HuH-7.5 (cell line): ENCODE measurements around the gene LPCAT1.
"Not testable (repeated sequence)": the region's sequence is repeated elsewhere in the genome, so short reads cannot be mapped to it uniquely, and the experiment has no call there.

Source experiments
- DNase-seq: peaks from one replicate; pipeline ENCODE4 v3.0.0; 2011; ENCODE audit warnings: low spot score

The LPCAT1 gene

DNA sequence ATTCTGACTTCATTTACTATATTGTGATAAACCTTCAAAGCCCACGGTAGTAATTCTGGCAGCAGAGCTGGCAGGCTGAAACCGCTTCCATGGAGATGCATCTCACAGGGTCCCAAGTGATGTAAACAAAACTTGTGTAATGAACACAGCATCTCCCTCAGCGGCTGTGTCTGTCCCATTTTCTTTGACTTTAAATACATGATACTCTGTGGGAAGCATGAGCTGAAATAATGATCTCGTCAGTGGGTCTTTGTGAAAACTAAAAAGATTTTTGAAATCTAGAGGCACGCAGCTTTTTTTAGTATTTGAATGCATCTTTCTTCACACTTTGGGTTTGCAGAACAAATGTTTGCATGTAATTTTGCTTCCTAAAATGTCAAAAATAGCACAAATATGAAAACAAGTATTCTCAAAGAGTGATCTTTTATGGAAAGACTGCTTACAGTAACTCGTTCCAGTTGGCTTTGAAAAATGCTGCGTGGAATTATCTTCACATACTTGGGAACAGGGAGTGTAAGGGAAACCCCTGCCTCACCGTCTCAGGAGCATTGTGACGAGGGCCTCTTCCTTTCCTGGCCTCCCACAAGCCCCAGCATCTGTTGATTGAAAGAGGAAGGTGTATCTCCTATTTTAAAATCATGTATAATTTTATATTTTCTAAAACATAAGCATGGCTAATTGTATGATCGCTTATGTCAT, 18.1 kb upstream of the LPCAT1 start:
- DNase-seq: no peak

DNA sequence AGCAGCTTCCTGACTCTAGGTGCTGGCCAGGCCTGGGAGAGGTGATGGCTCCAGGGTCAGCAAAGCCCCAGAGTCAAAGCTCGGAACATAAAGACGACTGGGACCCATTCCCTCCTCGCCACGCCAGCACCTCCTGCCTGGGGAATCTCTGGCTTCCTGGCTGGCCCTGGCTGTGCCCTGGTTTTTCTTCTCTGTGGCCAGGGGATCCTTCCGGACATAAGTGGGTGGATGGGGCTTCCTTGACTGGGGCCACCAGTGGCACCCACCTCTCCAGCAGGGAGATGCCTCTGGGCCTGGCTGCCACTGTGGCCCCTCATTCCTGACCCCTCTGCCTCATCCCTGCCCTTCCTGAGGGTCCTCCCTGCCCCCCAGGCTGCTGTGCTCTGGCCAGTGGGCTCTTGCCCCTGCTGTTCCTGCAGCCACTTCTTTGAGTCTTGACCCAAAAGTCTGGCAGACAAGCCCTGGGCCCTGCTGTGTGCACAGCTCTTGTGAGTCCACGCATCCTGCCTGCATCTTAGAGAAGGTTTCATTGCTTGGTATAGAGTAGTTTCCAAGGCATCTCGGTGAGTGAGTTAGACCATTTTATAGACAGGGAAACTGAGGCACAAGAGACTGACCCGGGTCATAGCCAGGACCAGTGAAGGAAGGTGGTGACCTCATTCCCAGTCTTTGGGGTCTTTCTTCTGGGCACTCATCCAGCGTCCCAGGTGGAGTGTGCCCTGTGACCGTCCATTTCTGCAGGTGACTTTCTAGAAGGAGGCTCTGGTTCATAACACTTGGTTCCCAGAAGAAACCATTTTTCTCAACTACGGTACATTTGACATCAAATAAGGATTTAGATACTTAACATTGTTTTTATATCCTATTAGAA, 17.3 kb upstream of the LPCAT1 start:
- DNase-seq: no peak

- no peak for DNase-seq
Observed at GRCh38 chr5:1540166-1540565, 16.4 kb upstream of the LPCAT1 start.

DNA sequence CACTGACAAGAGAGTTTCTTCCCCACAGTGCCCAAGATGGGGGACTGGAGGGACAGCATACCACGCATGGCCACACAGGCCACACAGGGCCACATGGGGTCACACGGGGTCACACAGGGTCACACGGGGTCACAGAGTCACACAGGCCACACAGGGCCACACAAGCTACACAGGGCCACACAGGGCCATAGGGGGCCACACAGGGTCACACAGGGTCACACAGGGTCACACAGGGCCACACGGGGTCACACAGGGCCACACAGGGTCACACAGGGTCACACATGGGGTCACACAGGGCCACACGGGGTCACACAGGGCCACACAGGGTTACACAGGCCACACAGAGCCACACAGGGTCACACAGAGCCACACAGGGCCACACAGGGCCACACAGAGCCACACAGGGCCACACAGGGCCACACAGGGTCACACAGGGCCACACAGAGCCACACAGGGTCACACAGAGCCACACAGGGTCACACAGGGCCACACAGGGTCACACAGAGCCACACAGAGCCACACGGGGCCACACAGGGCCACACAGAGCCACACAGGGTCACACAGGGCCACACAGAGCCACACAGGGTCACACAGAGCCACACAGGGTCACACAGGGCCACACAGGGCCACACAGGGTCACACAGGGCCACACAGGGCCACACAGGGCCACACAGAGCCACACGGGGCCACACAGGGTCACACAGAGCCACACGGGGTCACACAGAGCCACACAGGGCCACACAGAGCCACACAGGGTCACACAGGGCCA, 15.8 kb upstream of the LPCAT1 start:
- not testable (repeated sequence) for DNase-seq

DNA sequence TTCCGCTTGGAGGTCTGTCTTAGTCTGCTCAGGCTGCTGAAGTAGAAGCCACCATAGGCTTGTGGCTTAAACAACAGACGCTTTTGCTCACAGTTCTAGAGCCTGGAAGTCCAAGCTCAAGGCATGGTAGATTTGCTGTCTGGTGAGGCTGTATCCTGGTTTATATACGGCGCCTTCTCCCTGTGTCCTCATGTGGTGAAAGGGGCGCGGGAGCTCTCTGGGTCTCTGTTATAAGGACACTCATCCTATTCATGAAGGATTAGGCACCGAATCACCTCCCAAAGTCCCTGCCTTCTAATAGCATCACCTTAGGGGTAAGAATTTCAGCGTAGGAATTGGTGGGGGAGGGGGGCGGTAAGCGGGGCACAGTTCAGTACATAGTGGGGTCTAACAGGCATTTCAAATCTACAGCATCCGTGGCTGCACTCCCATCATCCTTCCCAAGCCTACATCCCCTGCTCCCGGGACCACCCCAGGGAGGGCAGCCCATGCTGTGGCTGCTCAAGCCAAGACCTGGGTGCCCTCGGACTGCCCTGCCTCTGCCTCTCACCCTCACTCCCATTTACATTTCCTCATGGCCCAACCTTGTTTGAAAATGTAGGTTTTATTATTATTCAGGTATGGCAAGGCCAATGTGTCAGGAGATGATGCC, 15.1 kb upstream of the LPCAT1 start:
- DNase-seq: no peak

DNA sequence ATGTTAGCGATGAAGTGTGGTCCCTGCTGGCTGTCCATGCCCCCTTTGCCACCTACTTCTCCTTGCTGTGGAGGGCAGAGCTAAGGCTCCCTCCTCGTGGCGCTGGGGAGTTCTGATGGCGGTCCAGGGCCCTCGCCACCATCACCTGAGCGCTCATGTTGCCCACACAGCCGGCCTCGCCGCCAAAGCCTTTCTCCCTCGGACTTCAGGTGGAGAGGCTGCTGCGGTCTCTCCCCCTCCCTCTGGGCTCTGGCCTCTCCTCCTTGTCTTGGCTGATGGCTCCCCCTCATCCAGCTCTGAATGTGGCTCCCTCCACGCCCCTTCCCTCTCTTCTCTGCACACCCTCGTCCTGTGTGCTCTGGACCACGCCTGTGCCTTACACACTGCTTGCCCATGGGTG, 14.5 kb upstream of the LPCAT1 start:
- DNase-seq: no peak

GRCh38 chr5:1537603-1538154, 13.9 kb upstream of the LPCAT1 start:
- no peak for DNase-seq

GRCh38 chr5:1536871-1537602, 13.3 kb upstream of the LPCAT1 start:
- no peak for DNase-seq

DNA sequence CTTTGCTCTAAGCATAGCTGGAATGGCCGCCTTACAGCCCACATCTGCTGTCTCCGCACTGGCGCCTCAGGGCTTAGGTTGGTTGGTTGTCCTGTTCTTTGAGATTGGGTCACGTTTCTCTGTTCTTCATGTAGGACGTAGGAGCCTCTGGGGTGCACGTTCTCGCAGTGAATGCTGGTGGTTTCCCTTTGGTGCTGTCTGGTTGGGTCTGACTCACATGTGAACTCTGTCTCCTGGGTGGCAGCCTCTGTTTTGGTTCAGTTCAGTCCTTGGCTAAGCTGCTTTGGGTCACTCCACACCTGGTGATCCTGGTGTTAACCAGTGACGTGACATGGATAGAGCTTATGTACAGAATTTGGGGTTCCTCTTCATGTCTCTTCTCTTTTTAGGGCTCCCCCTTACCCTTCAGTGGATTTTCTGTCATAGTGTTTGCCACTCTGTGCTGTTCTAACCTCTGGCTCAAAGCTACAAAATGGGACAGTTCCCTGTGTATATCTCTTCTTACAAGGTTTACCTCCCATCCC, 12.6 kb upstream of the LPCAT1 start:
- DNase-seq: no peak

GRCh38 chr5:1535646-1536045, 11.9 kb upstream of the LPCAT1 start:
- no peak for DNase-seq

DNA sequence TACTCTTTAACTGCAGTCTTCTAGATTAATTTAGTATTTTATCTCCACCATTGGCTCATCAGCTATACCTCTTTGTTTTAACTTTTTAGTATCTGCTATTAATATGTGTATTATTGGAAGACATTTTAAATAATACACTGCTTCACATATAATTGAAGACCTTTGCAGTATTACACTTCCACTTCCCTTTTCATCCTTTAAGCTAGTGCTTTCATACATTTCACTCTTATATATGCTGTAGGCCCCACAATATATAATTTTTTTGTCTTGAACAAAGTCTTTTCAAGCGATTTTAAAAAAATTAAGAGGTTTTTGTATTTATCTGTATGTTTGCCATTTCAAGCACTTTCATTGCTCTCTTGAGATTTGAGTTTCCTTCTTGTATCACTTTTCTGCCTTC, 8.6 kb upstream of the LPCAT1 start:
- DNase-seq: no peak

- DNase-seq: no peak
Observed at GRCh38 chr5:1529498-1529897, 5.7 kb upstream of the LPCAT1 start.

GRCh38 chr5:1527533-1528205, 3.9 kb upstream of the LPCAT1 start:
- no peak for DNase-seq

- DNase-seq: no peak
Observed at GRCh38 chr5:1526681-1527131, 2.9 kb upstream of the LPCAT1 start.

- DNase-seq: no peak
Observed at GRCh38 chr5:1526190-1526631, 2.5 kb upstream of the LPCAT1 start.

DNA sequence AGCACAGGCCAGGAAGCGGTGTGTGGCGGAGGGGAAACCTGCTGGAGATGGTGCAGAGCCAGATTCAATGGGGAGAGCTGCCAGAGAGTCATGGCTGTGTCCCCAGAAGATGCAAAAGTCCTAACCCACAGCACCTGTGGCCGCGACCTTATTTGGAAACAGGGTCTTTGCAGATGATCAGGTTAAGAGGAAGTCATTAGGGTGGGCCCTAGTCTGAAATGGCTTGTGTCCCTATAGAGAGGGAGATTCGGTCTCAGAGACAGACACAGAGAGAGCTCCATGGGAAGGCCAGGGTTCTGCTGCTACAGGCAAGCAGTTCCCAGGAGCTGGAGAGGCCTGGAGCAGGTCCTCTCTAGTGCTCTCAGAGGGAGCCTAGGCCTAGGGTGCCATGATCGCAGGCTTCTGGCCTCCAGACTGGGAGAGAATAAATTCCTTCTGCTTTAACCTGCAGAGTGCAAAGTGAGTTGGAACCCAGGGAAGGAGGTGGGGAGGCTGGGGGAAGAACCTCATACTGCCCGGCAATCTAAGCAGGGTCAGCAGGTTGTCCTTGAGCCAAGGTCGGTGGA, 1.9 kb upstream of the LPCAT1 start:
- no peak for DNase-seq

- no peak for DNase-seq
Observed at GRCh38 chr5:1524799-1525623, 1.3 kb upstream of the LPCAT1 start.

DNA sequence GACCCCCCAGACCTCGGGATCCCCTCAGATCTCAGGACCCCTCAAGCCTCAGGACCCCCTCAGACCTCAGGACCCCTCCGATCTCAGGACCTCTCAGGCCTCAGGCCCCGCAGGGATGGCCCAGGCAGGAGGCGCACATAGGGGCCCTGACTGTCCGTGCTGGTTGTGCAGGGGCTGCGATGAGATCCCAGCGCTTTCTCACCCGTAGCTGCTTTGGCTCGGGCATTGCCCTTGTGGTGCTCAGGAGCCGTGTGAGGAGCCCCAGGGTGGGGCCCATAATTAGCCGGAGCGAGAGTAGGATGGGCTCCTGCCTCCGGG, 680 bp upstream of the LPCAT1 start:
- DNase-seq: no peak

DNA sequence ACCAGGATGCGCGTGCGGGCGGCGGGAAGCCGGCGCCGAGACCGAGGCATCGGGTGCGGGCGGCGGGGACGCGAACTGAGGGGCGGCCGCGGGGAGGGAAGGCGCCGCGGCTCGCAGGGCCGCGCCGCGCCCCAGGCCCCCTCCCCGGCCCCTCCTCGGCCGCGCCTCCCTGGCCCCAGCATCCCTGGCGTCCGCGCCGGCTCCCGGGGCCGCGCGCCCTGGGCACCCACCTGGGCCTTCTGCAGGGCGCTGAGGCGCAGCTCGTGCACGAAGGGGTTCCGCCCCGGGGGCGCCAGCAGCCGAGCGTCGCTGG, 324 bp downstream of the LPCAT1 start:
- DNase-seq: no peak
